ENCODE measurements around the gene IL3. TPM values are rescaled to one million over a fixed set of nuclear protein-coding genes. Genes with fewer than 3 reads are reported as not detected.

Gene IL3
- total RNA-seq, 1 donor from 2014 or later: not detected

GRCh38 chr5:132065351-132065937 is 5.0 kb downstream of the IL3 start:
- no peaks in the 10 kb centered on the region for H3K36me3 Mint-ChIP-seq (ENCODE audit: low read depth)
- no peaks in the 10 kb centered on the region for H3K9me3 Mint-ChIP-seq
- ChIA-PET POLR2A (interaction anchor here (0.7 kb wide), 1 partner anchor 414 kb away, joined by 3 read pairs; no protein-coding TSS in a partner anchor), CTCF (interaction anchor here (0.7 to 8.4 kb wide), 9 partner anchors 27 to 476 kb away, joined by 3 to 94 read pairs (median 7); no protein-coding TSS in a partner anchor)
- H3K27me3 Mint-ChIP-seq: no peaks in the 10 kb centered on the region
- no peak overlapping the region for H3K27ac Mint-ChIP-seq
- H3K4me3 Mint-ChIP-seq: no peak overlapping the region
- H3K4me1 Mint-ChIP-seq: peaks cover 8% of the 10 kb centered on the region
- ATAC-seq (ENCODE audit: low read depth) (peak; percentile 38), DNase-seq (no peak)
- intact Hi-C loops (cut with micrococcal nuclease): loop anchor here (1.0 to 2.0 kb wide), 5 partner anchors 55 to 436 kb away; partner anchors contain the start of gene ACSL6
- no peak for TF ChIP-seq CTCF (IDR thresholded peaks at IDR 0.05)

DNA sequence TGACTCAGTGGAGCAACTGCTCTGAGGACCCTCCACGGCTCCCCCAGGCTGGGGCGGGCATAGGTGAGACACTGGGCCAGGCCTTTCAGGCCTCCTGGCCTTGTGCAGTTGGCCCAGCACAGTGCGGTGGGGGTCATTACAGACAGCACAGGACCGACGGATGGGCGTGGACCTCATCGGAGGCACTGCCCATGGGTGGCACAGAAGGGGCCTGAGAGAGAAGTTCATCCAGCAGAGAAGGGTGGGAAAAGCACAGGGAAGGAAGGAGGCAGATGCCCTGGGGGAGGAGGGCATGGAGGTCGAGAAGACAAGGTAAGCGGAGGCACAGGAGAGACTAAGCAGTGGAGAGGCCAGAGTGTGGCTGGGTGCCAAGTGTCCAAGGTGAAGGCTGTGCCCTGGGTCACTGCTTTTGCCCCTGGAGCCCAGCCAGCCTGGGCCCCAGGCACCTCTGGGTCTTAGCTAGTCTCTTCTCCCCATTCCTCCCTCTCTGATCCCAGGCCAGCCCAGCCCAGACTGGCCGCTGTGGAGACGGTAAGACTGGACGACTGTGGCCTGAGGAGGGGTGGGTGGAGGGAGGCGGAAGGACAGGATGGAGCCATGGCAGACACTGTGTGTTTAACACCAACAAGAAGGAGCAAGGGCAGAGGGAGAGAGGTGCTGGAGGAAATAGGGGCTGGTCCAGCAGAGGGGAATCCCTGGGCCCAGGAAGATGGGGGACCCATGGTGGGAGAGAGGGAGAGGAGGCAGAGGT is 5.7 kb downstream of the IL3 start:
- no peak overlapping the region for H3K4me3 Mint-ChIP-seq
- intact Hi-C loops (cut with micrococcal nuclease): loop anchor here (1.0 to 2.0 kb wide), 5 partner anchors 55 to 435 kb away; partner anchors contain the start of gene ACSL6
- peaks cover 8% of the 10 kb centered on the region for H3K4me1 Mint-ChIP-seq
- DNase-seq (no peak), ATAC-seq (ENCODE audit: low read depth) (no peak)
- no peaks in the 10 kb centered on the region for H3K27me3 Mint-ChIP-seq
- CTCF ChIA-PET: interaction anchor here (0.8 to 2.6 kb wide), 5 partner anchors 58 to 172 kb away, joined by 3 to 8 read pairs (median 4); no protein-coding TSS in a partner anchor
- H3K36me3 Mint-ChIP-seq (ENCODE audit: low read depth): no peaks in the 10 kb centered on the region
- no peaks in the 10 kb centered on the region for H3K9me3 Mint-ChIP-seq
- TF ChIP-seq CTCF (IDR thresholded peaks at IDR 0.05): no peak
- POLR2A ChIA-PET: no interaction called here
- no peak overlapping the region for H3K27ac Mint-ChIP-seq

DNA sequence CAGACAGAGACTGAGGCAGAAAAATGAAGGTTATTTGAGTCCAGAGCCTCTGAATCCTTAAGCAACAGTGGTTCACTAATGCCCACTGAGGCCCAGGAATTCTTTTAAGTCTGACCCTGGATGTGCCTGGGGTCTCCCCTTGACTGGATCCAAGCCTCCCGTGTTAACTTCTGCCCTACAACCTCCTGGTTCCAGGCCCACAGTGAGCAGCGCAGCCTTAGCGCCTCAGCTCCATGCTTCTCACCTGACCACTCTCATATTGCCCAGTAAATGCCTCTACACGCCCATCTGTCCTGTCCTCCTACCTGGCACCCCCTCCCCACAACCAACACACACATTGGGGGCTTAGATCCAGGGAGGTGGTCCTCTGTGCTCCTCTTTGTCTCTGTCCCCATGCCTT is 6.4 kb downstream of the IL3 start:
- Mint-ChIP-seq H3K4me1 (peaks cover 8% of the 10 kb centered on the region), H3K9me3 (no peaks in the 10 kb centered on the region), H3K27me3 (no peaks in the 10 kb centered on the region), H3K36me3 (ENCODE audit: low read depth) (no peaks in the 10 kb centered on the region), H3K27ac (no peak overlapping the region), H3K4me3 (no peak overlapping the region)
- CTCF ChIA-PET: interaction anchor here (0.9 to 2.6 kb wide), 4 partner anchors 98 to 171 kb away, joined by 3 to 8 read pairs (median 4); no protein-coding TSS in a partner anchor
- no peak for TF ChIP-seq CTCF (IDR thresholded peaks at IDR 0.05)
- POLR2A ChIA-PET: no interaction called here
- ATAC-seq (ENCODE audit: low read depth): no peak
- DNase-seq: no peak
- intact Hi-C loops (cut with micrococcal nuclease): no loop called here

DNA sequence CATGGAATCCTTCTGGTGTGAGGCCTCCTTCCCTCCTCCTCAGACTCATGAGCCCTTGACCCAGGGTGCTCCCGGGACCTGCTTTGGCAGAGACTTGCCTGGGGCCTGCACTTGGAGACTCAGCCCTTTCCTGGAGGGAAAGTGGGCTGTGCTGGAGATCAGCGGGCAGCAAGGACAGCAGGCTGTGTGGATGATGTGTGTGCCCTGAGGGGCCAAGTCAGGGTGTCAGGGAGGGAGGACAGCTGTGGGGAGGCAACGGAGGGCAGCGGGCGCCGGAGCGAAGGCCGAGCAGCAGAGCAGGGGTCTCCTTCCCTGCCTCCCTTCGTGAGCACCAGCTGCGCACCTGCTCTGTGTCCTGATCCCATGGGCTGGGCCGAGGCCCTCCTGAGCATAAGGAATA is 7.0 kb downstream of the IL3 start:
- H3K27me3 Mint-ChIP-seq: no peaks in the 10 kb centered on the region
- peaks cover 8% of the 10 kb centered on the region for H3K4me1 Mint-ChIP-seq
- H3K27ac Mint-ChIP-seq: no peak overlapping the region
- DNase-seq (no peak), ATAC-seq (ENCODE audit: low read depth) (no peak)
- H3K36me3 Mint-ChIP-seq (ENCODE audit: low read depth): no peaks in the 10 kb centered on the region
- intact Hi-C loops (cut with micrococcal nuclease): no loop called here
- H3K9me3 Mint-ChIP-seq: no peaks in the 10 kb centered on the region
- CTCF ChIA-PET: interaction anchor here (1.3 to 2.6 kb wide), 2 partner anchors 67 to 171 kb away, joined by 3 to 8 read pairs; no protein-coding TSS in a partner anchor
- POLR2A ChIA-PET: no interaction called here
- no peak for TF ChIP-seq CTCF (IDR thresholded peaks at IDR 0.05)
- no peak overlapping the region for H3K4me3 Mint-ChIP-seq

All from activated B cell treated with CpG ODN at 0.5 μM for 24 hours (primary cell).